Measurements from ENCODE around the gene GPR150. TPM values are rescaled to one million over a fixed set of nuclear protein-coding genes. Genes with fewer than 3 reads are reported as not detected.
A peak's percentile ranks its signal among the peaks of the same experiment; 100 is the strongest.

The GPR150 gene
- total RNA-seq, 2 experiments from 2014 or later = 0.45 to 0.76 TPM

DNA sequence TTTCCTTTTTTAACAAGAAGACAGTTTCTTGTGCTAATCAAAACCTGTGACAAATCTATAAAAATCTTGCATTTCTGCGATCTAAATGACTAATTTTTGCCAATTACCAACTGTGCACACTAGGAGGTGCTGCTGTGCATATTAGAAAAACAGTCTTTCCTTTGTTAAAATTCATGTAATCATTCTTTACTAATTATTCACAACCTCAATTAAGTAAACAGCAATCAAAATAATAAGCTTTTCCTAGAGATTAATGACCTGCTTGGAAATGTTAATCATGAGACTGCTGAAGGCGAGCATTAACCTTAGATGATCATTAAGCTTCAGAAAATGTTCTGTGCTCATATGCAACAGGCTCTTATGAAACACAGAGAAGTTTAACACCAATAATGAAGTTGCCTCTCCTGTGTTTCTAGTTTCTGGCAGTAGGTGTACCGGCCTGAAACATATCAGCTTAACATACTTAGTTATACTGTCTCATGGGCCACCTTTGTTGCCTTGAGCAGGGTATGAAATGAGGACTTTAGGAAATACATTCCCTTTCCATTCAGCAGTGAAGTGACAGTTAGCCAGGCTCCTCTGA, 44.4 kb downstream of the GPR150 start:
- Mint-ChIP-seq H3K27ac (no peak overlapping the region), H3K4me1 (ENCODE audit: low read depth) (peaks cover 3% of the 10 kb centered on the region), H3K27me3 (no peaks in the 10 kb centered on the region), H3K36me3 (ENCODE audit: low read depth) (no peaks in the 10 kb centered on the region), H3K4me3 (no peak overlapping the region), H3K9me3 (no peaks in the 10 kb centered on the region)
- DNase-seq = peak; percentile 52
- TF ChIP-seq, protein P1, sequence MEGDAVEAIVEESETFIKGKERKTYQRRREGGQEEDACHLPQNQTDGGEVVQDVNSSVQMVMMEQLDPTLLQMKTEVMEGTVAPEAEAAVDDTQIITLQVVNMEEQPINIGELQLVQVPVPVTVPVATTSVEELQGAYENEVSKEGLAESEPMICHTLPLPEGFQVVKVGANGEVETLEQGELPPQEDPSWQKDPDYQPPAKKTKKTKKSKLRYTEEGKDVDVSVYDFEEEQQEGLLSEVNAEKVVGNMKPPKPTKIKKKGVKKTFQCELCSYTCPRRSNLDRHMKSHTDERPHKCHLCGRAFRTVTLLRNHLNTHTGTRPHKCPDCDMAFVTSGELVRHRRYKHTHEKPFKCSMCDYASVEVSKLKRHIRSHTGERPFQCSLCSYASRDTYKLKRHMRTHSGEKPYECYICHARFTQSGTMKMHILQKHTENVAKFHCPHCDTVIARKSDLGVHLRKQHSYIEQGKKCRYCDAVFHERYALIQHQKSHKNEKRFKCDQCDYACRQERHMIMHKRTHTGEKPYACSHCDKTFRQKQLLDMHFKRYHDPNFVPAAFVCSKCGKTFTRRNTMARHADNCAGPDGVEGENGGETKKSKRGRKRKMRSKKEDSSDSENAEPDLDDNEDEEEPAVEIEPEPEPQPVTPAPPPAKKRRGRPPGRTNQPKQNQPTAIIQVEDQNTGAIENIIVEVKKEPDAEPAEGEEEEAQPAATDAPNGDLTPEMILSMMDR (IDR thresholded peaks at IDR 0.05) = peak; percentile 92
- intact Hi-C loops (cut with micrococcal nuclease) = loop anchor here (5.0 kb wide), 2 partner anchors 118 to 173 kb away; no protein-coding TSS in a partner anchor
- ChIA-PET CTCF (interaction anchor here (0.6 to 3.0 kb wide), 50 partner anchors 7 to 950 kb away, joined by 3 to 47 read pairs (median 4); partner anchors contain the start of genes RFESD and RHOBTB3), POLR2A (interaction anchor here (0.6 to 0.8 kb wide), 2 partner anchors 66 to 1179 kb away, joined by 3 to 5 read pairs; partner anchors contain the start of gene RHOBTB3)
- peak; percentile 61 for ATAC-seq

DNA sequence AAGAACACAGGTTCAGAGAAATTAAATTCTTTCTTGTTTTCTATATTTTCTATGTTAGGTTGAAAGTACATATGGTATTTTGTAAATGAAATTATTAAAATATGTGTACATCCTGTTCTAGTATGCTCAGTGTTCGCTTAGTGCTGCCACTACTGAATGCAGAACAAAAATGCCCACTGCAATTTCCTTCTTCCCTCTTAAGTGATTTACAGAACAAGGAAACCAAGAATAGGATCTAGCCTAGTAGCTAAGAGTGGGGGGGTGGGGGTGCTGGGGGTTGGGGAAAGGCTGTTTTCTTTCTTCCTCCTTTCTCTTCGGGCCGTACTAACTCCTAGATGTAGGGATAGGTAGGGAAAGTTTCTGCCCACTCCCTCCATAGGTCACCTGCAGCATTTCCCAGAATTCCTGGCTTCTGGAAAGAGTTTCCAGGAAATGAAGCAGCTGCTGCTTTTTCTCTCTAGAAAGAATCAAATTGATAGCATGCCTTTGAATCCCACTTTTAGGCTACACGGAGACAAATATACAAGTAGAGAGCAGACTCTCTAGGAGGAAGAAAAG, 47.3 kb downstream of the GPR150 start:
- no peak overlapping the region for H3K4me3 Mint-ChIP-seq
- peaks cover 3% of the 10 kb centered on the region for H3K4me1 Mint-ChIP-seq (ENCODE audit: low read depth)
- no peaks in the 10 kb centered on the region for H3K9me3 Mint-ChIP-seq
- DNase-seq (no peak), ATAC-seq (no peak)
- TF ChIP-seq, protein P1 (IDR thresholded peaks at IDR 0.05) = no peak
- POLR2A ChIA-PET = no interaction called here
- H3K27ac Mint-ChIP-seq = no peak overlapping the region
- no peaks in the 10 kb centered on the region for H3K27me3 Mint-ChIP-seq
- H3K36me3 Mint-ChIP-seq (ENCODE audit: low read depth) = no peaks in the 10 kb centered on the region
- intact Hi-C loops (cut with micrococcal nuclease) = no loop called here
- CTCF ChIA-PET = interaction anchor here (1.0 to 5.6 kb wide), 2 partner anchors 16 to 114 kb away, joined by 4 to 23 read pairs; no protein-coding TSS in a partner anchor

DNA sequence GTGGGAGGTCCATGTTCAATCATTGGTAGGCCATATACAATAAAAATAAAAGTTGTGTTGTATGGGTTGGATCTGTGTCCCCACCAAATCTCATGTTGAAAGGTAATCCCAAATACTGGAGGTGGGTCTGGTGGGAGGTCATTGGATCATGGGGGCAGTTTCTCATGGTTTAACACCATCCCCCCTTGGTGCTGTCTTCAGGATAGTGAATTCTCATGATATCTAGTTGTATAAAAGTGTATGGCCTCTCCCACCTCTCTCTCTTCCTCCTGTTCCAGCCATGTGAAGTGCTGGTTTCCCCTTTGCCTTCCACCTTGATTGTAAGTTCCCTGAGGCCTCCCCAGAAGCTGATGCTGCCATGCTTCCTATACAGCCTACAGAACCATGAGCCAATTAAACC, 47.8 kb downstream of the GPR150 start:
- Mint-ChIP-seq H3K36me3 (ENCODE audit: low read depth) (no peaks in the 10 kb centered on the region), H3K9me3 (no peaks in the 10 kb centered on the region), H3K4me1 (ENCODE audit: low read depth) (peaks cover 3% of the 10 kb centered on the region), H3K4me3 (no peak overlapping the region), H3K27me3 (no peaks in the 10 kb centered on the region), H3K27ac (no peak overlapping the region)
- intact Hi-C loops (cut with micrococcal nuclease) = no loop called here
- ATAC-seq = no peak
- TF ChIP-seq, protein P1 (IDR thresholded peaks at IDR 0.05) = no peak
- POLR2A ChIA-PET = no interaction called here
- CTCF ChIA-PET = interaction anchor here (5.6 kb wide), 1 partner anchor 114 kb away, joined by 23 read pairs; no protein-coding TSS in a partner anchor
- DNase-seq = no peak

DNA sequence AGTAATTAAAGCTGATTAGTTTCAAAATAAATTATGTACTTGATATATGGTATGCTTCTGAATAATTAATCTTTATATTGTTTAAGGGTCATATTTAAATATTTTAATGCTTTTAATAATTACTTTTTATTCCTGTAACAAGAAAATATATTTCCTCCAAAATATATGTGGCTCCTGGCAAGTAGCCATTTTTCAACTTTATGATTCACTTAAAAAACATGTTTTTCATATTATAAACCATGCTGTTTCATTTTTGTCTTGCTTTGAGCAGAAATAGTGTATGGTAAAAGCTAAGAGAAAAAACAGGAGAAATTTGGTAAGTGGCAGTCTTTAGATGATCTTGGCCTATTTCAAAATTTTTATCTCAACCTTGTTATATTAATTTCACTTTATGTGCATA, 48.3 kb downstream of the GPR150 start:
- DNase-seq = no peak
- ChIA-PET POLR2A (no interaction called here), CTCF (interaction anchor here (5.6 kb wide), 1 partner anchor 113 kb away, joined by 23 read pairs; no protein-coding TSS in a partner anchor)
- Mint-ChIP-seq H3K9me3 (no peaks in the 10 kb centered on the region), H3K4me3 (no peak overlapping the region), H3K27me3 (peaks cover 1% of the 10 kb centered on the region), H3K4me1 (ENCODE audit: low read depth) (peaks cover 3% of the 10 kb centered on the region), H3K27ac (no peak overlapping the region), H3K36me3 (ENCODE audit: low read depth) (no peaks in the 10 kb centered on the region)
- no peak for ATAC-seq
- TF ChIP-seq, protein P1 (IDR thresholded peaks at IDR 0.05) = no peak
- intact Hi-C loops (cut with micrococcal nuclease) = no loop called here

DNA sequence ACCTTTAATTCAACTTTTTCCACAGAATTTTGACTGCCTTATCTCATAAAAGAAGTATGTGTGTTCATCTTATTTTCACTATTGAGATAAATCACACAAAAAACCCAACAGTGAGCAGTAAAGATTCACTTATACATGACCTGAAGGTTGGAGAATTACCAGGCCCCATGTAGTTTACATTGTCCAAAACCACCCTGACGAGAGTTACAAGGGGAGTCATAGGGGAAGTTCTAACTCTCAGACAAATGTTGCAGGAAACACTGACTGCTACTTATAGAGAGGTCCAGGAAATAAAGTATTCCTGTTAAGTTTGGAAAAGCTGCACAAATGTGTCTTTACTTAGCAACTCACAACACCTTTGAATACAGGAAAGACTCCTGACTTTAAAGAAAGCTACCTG, 48.8 kb downstream of the GPR150 start:
- DNase-seq (no peak), ATAC-seq (no peak)
- Mint-ChIP-seq H3K36me3 (ENCODE audit: low read depth) (no peaks in the 10 kb centered on the region), H3K27ac (no peak overlapping the region), H3K9me3 (no peaks in the 10 kb centered on the region), H3K4me3 (no peak overlapping the region), H3K27me3 (peaks cover 2% of the 10 kb centered on the region), H3K4me1 (ENCODE audit: low read depth) (peaks cover 3% of the 10 kb centered on the region)
- intact Hi-C loops (cut with micrococcal nuclease) = no loop called here
- CTCF ChIA-PET = interaction anchor here (5.6 kb wide), 1 partner anchor 113 kb away, joined by 23 read pairs; no protein-coding TSS in a partner anchor
- POLR2A ChIA-PET = no interaction called here
- TF ChIP-seq, protein P1 (IDR thresholded peaks at IDR 0.05) = no peak

Measured in activated CD8-positive, alpha-beta T cell treated with anti-CD3 and anti-CD28 coated beads for 36 hours (primary cell).